Upper lobe of left lung (tissue), 6 donors: ENCODE data around the gene LZTFL1. TPM values are rescaled to one million over a fixed set of nuclear protein-coding genes. Genes with fewer than 3 reads are reported as not detected.
A peak's percentile ranks its signal among the peaks of the same experiment; 100 is the strongest.

Source experiments
- ATAC-seq, 2 donors: fragments of 200-7000 bp; cut with Tn5 transposase; one replicate each; pipeline ENCODE4 v1.9.1; 2022; ENCODE audit warnings: mild to moderate bottlenecking in 2 of 2, moderate library complexity in 2 of 2; ENCODE audit not compliant: low FRiP score in 2 of 2
- DNase-seq, 2 donors: peaks; one replicate each; pipeline ENCODE4 v3.0.0-alpha.2; 2019 to 2020
- H3K27ac ChIP-seq, 4 donors: fragments of 200-600 bp; sonication (generic); one replicate each; pipeline ENCODE4 v1.5.1; 2016 to 2019
- H3K27me3 ChIP-seq, 4 donors: fragments of 200-600 bp; sonication (generic); one replicate each; pipeline ENCODE4 v1.5.1; 2017 to 2019
- H3K36me3 ChIP-seq, 4 donors: fragments of 200-600 bp; sonication (generic); one replicate each; pipeline ENCODE4 v1.5.1; 2016 to 2019
- H3K4me1 ChIP-seq, 4 donors: fragments of 200-600 bp; sonication (generic); one replicate each; pipeline ENCODE4 v1.5.1; 2018 to 2019
- H3K4me3 ChIP-seq, 4 donors: fragments of 200-600 bp; sonication (generic); one replicate each; pipeline ENCODE4 v1.5.1; 2017 to 2019; ENCODE audit warnings: mild to moderate bottlenecking in 2 of 4, moderate library complexity in 1 of 4
- H3K9me3 ChIP-seq, 4 donors: fragments of 200-600 bp; sonication (generic); one replicate each; pipeline ENCODE4 v1.5.1; 2018 to 2019
- CTCF ChIP-seq, 6 experiments: fragments of 450-650 bp in 4 of 6; fragments of 200-600 bp in 2 of 6; sonication (generic) in 2 of 6; IDR thresholded peaks; one replicate each; pipeline ENCODE4 v1.5.1; 2016 to 2019; ENCODE audit warnings: antibody characterized with exemption in 6 of 6
- EP300 ChIP-seq, 4 donors: sonication (generic); formaldehyde crosslinking; IDR thresholded peaks; one replicate each; pipeline ENCODE4 v1.5.1; 2017; ENCODE audit warnings: antibody characterized with exemption in 4 of 4, control low read depth in 2 of 4
- POLR2A ChIP-seq, 4 donors: fragments of 450-650 bp; IDR thresholded peaks; one replicate each; pipeline ENCODE4 v1.5.1; 2016 to 2017; ENCODE audit warnings: antibody characterized with exemption in 4 of 4, mild to moderate bottlenecking in 2 of 4
- POLR2AphosphoS5 ChIP-seq, 2 donors: sonication (generic); formaldehyde crosslinking; IDR thresholded peaks; one replicate each; pipeline ENCODE4 v1.5.1; 2017; ENCODE audit warnings: antibody characterized with exemption in 2 of 2
- WGBS, 2 donors: methylation state at CpG; one replicate each; pipeline ENCODE4 v1.1.5; 2017 to 2018; 5-methylcytosine and 5-hydroxymethylcytosine counted together
- total RNA-seq, 6 donors: library from RNA; depleted of rRNA in 4 of 6; stranded (reverse); fragments of >200 nt in 4 of 6; gene quantifications; one replicate each; pipeline versions ENCODE4 v1.1.0 to v1.2.1, GENCODE V29; 2016 to 2021
- donor health status: DM: no; HTN: no; CAD: no; lungs with moderate emphysema.
- donor health status: DM: no; HTN: yes; CAD: no; lungs with severe emphysema.

The LZTFL1 gene, protein sequence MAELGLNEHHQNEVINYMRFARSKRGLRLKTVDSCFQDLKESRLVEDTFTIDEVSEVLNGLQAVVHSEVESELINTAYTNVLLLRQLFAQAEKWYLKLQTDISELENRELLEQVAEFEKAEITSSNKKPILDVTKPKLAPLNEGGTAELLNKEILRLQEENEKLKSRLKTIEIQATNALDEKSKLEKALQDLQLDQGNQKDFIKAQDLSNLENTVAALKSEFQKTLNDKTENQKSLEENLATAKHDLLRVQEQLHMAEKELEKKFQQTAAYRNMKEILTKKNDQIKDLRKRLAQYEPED
- 10 to 100 TPM; 19.9 to 51.7 (median 31.3) TPM for total RNA-seq

GRCh38 chr3:45841757-45842491, at the start of gene LZTFL1:
TSS of gene LZTFL1 (minus strand) at chr3:45842119. CDS start at chr3:45841991, 128 bp downstream.
- TF ChIP-seq CTCF (IDR thresholded peaks at IDR 0.05): peak in 1 of 6 experiments; percentile 8
- TF ChIP-seq EP300 (IDR thresholded peaks at IDR 0.05): peak in 1 of 4 donors; percentile 31
- peak; percentile 74 to 87 for TF ChIP-seq POLR2AphosphoS5 (IDR thresholded peaks at IDR 0.05)
- TF ChIP-seq POLR2A (IDR thresholded peaks at IDR 0.05): peak in 3 of 4 donors; percentile 39 to 57 (median 51)
- ATAC-seq (peak; percentile 93 to 97), DNase-seq (peak; percentile 88 to 91)
- Histone ChIP-seq H3K36me3 (peaks cover 0 to 2% (median 0%) of the 10 kb centered on the region in 4 donors), H3K4me3 (peak within 1 kb of the TSS; percentile 66 to 97 (median 87)), H3K9me3 (no peaks in the 10 kb centered on the region), H3K27ac (peak within 1 kb of the TSS; percentile 58 to 76 (median 66)), H3K4me1 (peaks cover 10 to 15% (median 11%) of the 10 kb centered on the region in 4 donors), H3K27me3 (no peaks in the 10 kb centered on the region)
- 2 to 7% methylated on average over 26 to 46 of the region's 49 CpGs for WGBS, 2 donors

DNA sequence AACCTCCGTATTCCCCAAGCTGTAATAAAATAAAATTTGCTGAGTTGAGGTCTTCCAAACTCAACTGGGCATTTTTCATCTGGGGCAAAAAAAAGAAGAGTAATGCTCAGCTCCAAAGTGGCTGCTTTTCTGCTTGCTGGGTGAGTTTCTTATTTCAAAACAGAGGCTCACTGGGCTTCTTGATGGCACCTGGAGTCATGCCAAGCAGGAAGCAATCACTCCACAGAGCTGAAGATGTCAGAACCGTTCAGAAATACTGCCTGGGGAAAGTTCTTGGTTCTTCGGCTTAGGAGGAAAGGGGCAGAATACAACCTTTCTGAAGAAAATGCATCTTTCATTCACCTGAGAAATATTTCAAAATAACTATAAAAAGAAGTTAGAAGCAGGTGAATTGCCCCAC, 48.5 kb upstream of the LZTFL1 start:
- H3K27me3 ChIP-seq: no peaks in the 10 kb centered on the region
- DNase-seq: peak in 1 of 2 donors; percentile 66
- no peaks in the 10 kb centered on the region for H3K9me3 ChIP-seq
- no peaks in the 10 kb centered on the region for H3K36me3 ChIP-seq
- ATAC-seq: no peak
- 23 to 35% methylated on average over 3 of the region's 3 CpGs for WGBS, 2 donors
- H3K27ac ChIP-seq: no peak overlapping the region
- TF ChIP-seq POLR2AphosphoS5 (IDR thresholded peaks at IDR 0.05) (no peak), CTCF (IDR thresholded peaks at IDR 0.05) (no peak), EP300 (IDR thresholded peaks at IDR 0.05) (no peak), POLR2A (IDR thresholded peaks at IDR 0.05) (no peak)
- H3K4me1 ChIP-seq: peaks cover 0 to 5% (median 0%) of the 10 kb centered on the region in 4 donors
- no peak overlapping the region for H3K4me3 ChIP-seq

- DNase-seq (no peak), ATAC-seq (no peak)
- Histone ChIP-seq H3K4me3 (no peak overlapping the region), H3K27me3 (no peaks in the 10 kb centered on the region), H3K4me1 (peaks cover 0 to 5% (median 0%) of the 10 kb centered on the region in 4 donors), H3K27ac (no peak overlapping the region), H3K9me3 (no peaks in the 10 kb centered on the region), H3K36me3 (no peaks in the 10 kb centered on the region)
- TF ChIP-seq CTCF (IDR thresholded peaks at IDR 0.05) (no peak), POLR2A (IDR thresholded peaks at IDR 0.05) (no peak), EP300 (IDR thresholded peaks at IDR 0.05) (no peak), POLR2AphosphoS5 (IDR thresholded peaks at IDR 0.05) (no peak)
- 74 to 75% methylated on average over 4 of the region's 4 CpGs for WGBS, 2 donors
Observed at GRCh38 chr3:45889337-45889736, 47.4 kb upstream of the LZTFL1 start.

GRCh38 chr3:45887759-45888511, 46.0 kb upstream of the LZTFL1 start:
- Histone ChIP-seq H3K4me1 (peaks cover 0 to 5% (median 0%) of the 10 kb centered on the region in 4 donors), H3K9me3 (no peaks in the 10 kb centered on the region), H3K4me3 (no peak overlapping the region), H3K27ac (no peak overlapping the region), H3K27me3 (no peaks in the 10 kb centered on the region), H3K36me3 (no peaks in the 10 kb centered on the region)
- ATAC-seq (no peak), DNase-seq (peak in 1 of 2 donors; percentile 23)
- TF ChIP-seq POLR2AphosphoS5 (IDR thresholded peaks at IDR 0.05): no peak
- no peak for TF ChIP-seq CTCF (IDR thresholded peaks at IDR 0.05)
- TF ChIP-seq POLR2A (IDR thresholded peaks at IDR 0.05): no peak
- no peak for TF ChIP-seq EP300 (IDR thresholded peaks at IDR 0.05)
- 74 to 80% methylated on average over 7 of the region's 7 CpGs for WGBS, 2 donors
